HL-60/S4 (cell line): Measurements from ENCODE around the gene NKX1-2.
"Not testable (repeated sequence)": the region's sequence is repeated elsewhere in the genome, so short reads cannot be mapped to it uniquely, and the experiment has no call there.

Experiments used
- in situ Hi-C: fragments of 300-500 bp; cut with MboI; formaldehyde crosslinking; loops from 2 replicates; pipeline ENCODE4 v1.14.3; 2022; ENCODE audit warnings: low sequenced_read_pairs

Gene NKX1-2

GRCh38 chr10:124453960-124454610 is 4.2 kb upstream of the NKX1-2 start:
- in situ Hi-C loops = no loop called here

GRCh38 chr10:124451276-124451675 is 1.4 kb upstream of the NKX1-2 start:
- in situ Hi-C loops = no loop called here

GRCh38 chr10:124450783-124451057 is 885 bp upstream of the NKX1-2 start:
- in situ Hi-C loops = no loop called here

- in situ Hi-C loops = no loop called here
Measured at GRCh38 chr10:124449170-124450011, 444 bp downstream of the NKX1-2 start.

- in situ Hi-C loops = no loop called here
Measured at GRCh38 chr10:124448696-124449169, 1.1 kb downstream of the NKX1-2 start.

- in situ Hi-C loops = no loop called here
Measured at GRCh38 chr10:124447751-124448466, 1.9 kb downstream of the NKX1-2 start.

GRCh38 chr10:124446830-124447750 is 2.7 kb downstream of the NKX1-2 start:
- in situ Hi-C loops = no loop called here

GRCh38 chr10:124441694-124442093 is 8.1 kb downstream of the NKX1-2 start:
- in situ Hi-C loops = not testable (repeated sequence)

GRCh38 chr10:124436191-124436638 is 13.6 kb downstream of the NKX1-2 start:
- in situ Hi-C loops = no loop called here

- in situ Hi-C loops = not testable (repeated sequence)
Measured at GRCh38 chr10:124435683-124436082, 14.2 kb downstream of the NKX1-2 start.

- in situ Hi-C loops = no loop called here
Measured at GRCh38 chr10:124433461-124433860, 16.4 kb downstream of the NKX1-2 start.

GRCh38 chr10:124430077-124430476 is 19.8 kb downstream of the NKX1-2 start:
- in situ Hi-C loops = no loop called here

GRCh38 chr10:124429576-124429975 is 20.3 kb downstream of the NKX1-2 start:
- in situ Hi-C loops = no loop called here

- in situ Hi-C loops = no loop called here
Measured at GRCh38 chr10:124428207-124428777, 21.5 kb downstream of the NKX1-2 start.

- in situ Hi-C loops = no loop called here
Measured at GRCh38 chr10:124425227-124425962, 24.4 kb downstream of the NKX1-2 start.

- in situ Hi-C loops = loop anchor here (25.0 kb wide), 1 partner anchor 837 kb away; no protein-coding TSS in a partner anchor
Measured at GRCh38 chr10:124423813-124424212, 26.0 kb downstream of the NKX1-2 start.

- in situ Hi-C loops = loop anchor here (25.0 kb wide), 1 partner anchor 835 kb away; no protein-coding TSS in a partner anchor
Measured at GRCh38 chr10:124422742-124423141, 27.1 kb downstream of the NKX1-2 start.

GRCh38 chr10:124420254-124420653 is 29.6 kb downstream of the NKX1-2 start:
- in situ Hi-C loops = loop anchor here (25.0 kb wide), 1 partner anchor 833 kb away; no protein-coding TSS in a partner anchor

- in situ Hi-C loops = loop anchor here (25.0 kb wide), 1 partner anchor 832 kb away; no protein-coding TSS in a partner anchor
Measured at GRCh38 chr10:124419635-124420034, 30.2 kb downstream of the NKX1-2 start.
